ENCODE data around the gene ZNF683.

DNA sequence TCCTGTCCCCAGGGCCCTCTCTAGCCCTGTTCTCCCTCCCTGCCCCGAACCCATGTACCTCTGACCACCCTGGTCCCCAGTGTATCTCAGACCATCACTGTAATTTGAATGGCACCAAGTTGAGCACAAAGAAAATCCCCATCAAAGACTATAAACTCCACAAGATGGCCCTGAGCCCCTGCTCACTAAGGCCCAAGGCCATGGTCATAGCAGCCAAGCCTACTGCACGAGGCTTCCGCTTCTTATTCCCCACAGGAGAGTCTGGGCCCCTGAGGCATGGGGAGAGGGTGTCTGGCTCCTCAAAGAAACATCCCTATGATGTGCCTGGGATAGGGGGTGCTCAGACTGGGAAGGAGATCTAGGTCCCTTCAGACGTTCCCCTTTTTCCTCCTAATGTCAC, 4.5 kb downstream of the ZNF683 start:
- no peak for TF ChIP-seq POLR2A (IDR thresholded peaks at IDR 0.05)
- TF ChIP-seq, protein P1, sequence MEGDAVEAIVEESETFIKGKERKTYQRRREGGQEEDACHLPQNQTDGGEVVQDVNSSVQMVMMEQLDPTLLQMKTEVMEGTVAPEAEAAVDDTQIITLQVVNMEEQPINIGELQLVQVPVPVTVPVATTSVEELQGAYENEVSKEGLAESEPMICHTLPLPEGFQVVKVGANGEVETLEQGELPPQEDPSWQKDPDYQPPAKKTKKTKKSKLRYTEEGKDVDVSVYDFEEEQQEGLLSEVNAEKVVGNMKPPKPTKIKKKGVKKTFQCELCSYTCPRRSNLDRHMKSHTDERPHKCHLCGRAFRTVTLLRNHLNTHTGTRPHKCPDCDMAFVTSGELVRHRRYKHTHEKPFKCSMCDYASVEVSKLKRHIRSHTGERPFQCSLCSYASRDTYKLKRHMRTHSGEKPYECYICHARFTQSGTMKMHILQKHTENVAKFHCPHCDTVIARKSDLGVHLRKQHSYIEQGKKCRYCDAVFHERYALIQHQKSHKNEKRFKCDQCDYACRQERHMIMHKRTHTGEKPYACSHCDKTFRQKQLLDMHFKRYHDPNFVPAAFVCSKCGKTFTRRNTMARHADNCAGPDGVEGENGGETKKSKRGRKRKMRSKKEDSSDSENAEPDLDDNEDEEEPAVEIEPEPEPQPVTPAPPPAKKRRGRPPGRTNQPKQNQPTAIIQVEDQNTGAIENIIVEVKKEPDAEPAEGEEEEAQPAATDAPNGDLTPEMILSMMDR (IDR thresholded peaks at IDR 0.05) = no peak

All from body of pancreas (tissue), 4 donors.